ENCODE data around the gene OPCML.

DNA sequence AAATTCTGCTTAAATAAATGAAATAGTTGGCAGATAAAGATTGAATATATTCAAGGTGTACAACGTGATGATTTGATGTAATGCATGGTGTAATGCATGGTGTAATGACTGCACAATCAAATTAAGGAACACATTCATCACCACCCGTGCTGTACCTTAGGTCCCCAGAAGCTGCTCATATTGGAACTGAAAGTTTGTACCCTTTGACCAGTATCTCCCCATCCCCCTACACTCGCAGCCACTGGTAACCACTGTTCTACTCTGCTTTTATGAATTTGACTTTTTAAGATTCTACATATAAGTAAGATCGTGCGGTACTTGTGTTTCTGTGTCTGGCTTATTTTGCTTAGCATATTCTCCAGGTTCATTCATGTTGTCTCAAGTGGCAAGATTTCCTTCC, 445.8 kb downstream of the OPCML start:
- TF ChIP-seq, protein P1, sequence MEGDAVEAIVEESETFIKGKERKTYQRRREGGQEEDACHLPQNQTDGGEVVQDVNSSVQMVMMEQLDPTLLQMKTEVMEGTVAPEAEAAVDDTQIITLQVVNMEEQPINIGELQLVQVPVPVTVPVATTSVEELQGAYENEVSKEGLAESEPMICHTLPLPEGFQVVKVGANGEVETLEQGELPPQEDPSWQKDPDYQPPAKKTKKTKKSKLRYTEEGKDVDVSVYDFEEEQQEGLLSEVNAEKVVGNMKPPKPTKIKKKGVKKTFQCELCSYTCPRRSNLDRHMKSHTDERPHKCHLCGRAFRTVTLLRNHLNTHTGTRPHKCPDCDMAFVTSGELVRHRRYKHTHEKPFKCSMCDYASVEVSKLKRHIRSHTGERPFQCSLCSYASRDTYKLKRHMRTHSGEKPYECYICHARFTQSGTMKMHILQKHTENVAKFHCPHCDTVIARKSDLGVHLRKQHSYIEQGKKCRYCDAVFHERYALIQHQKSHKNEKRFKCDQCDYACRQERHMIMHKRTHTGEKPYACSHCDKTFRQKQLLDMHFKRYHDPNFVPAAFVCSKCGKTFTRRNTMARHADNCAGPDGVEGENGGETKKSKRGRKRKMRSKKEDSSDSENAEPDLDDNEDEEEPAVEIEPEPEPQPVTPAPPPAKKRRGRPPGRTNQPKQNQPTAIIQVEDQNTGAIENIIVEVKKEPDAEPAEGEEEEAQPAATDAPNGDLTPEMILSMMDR (IDR thresholded peaks at IDR 0.05), result no peak
- TF ChIP-seq POLR2A (IDR thresholded peaks at IDR 0.05), result no peak

Measured in lower leg skin (tissue), 3 donors.